ENCODE data around the gene BEND7. TPM values are rescaled to one million over a fixed set of nuclear protein-coding genes. Genes with fewer than 3 reads are reported as not detected.

BEND7 gene
- total RNA-seq, 4 donors from 2014 or later: 4.7 to 13.4 (median 6.5) TPM

DNA sequence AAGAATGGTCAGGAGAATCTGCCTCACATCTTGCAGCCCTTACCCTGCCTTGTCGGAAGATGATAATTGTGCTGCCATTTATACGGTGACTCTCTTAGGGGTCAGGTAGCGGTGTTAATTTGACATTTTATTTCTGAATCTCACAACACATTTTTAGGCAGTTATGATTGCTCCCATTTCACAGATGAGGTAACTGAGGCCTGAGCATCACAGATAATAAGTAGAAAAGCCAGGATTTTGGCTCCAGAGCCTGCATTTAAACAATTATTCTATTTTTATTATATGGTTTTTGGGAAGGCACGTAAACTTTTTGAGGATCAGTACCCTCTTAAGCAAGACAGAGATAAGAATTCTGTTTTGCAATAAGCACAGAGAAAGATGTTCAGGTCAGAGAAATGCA, 103.4 kb downstream of the BEND7 start:
- TF ChIP-seq POLR2A (IDR thresholded peaks at IDR 0.05) (no peak), EP300 (IDR thresholded peaks at IDR 0.05) (no peak), POLR2AphosphoS5 (IDR thresholded peaks at IDR 0.05) (no peak)
- TF ChIP-seq, protein P1, sequence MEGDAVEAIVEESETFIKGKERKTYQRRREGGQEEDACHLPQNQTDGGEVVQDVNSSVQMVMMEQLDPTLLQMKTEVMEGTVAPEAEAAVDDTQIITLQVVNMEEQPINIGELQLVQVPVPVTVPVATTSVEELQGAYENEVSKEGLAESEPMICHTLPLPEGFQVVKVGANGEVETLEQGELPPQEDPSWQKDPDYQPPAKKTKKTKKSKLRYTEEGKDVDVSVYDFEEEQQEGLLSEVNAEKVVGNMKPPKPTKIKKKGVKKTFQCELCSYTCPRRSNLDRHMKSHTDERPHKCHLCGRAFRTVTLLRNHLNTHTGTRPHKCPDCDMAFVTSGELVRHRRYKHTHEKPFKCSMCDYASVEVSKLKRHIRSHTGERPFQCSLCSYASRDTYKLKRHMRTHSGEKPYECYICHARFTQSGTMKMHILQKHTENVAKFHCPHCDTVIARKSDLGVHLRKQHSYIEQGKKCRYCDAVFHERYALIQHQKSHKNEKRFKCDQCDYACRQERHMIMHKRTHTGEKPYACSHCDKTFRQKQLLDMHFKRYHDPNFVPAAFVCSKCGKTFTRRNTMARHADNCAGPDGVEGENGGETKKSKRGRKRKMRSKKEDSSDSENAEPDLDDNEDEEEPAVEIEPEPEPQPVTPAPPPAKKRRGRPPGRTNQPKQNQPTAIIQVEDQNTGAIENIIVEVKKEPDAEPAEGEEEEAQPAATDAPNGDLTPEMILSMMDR (IDR thresholded peaks at IDR 0.05): no peak
- Histone ChIP-seq H3K9me3 (no peaks in the 10 kb centered on the region), H3K27me3 (no peaks in the 10 kb centered on the region), H3K27ac (no peak overlapping the region), H3K4me3 (no peak overlapping the region), H3K4me1 (no peaks in the 10 kb centered on the region), H3K36me3 (no peaks in the 10 kb centered on the region)
- no peak for DNase-seq (ENCODE audit: low spot score in 2 of 2)
- WGBS: 59% methylated on average over 4 of the region's 4 CpGs

DNA sequence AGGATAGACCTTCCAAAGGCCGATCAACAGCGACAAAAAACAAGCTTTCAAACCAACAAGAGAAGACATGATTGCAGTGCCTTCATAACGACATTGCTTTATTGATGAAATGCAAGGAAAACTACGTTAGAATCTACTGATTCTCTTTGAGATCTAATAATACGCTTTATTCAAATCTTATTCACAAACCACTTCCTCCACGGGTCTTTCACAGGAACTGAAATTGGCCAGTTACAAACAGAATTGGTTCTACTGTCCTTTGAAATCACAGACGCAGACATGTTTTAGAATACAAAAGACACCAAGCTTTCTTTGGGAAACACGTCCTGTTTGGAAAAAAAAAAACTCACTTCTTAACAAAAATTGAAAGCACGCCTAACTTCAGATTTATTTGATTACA, 106.0 kb downstream of the BEND7 start:
- Histone ChIP-seq H3K9me3 (no peaks in the 10 kb centered on the region), H3K27me3 (no peaks in the 10 kb centered on the region), H3K4me1 (no peaks in the 10 kb centered on the region), H3K36me3 (no peaks in the 10 kb centered on the region), H3K4me3 (no peak overlapping the region), H3K27ac (no peak overlapping the region)
- 59% methylated on average over 9 of the region's 9 CpGs for WGBS
- DNase-seq (ENCODE audit: low spot score in 2 of 2): no peak
- TF ChIP-seq POLR2AphosphoS5 (IDR thresholded peaks at IDR 0.05) (no peak), POLR2A (IDR thresholded peaks at IDR 0.05) (no peak), EP300 (IDR thresholded peaks at IDR 0.05) (no peak)
- TF ChIP-seq, protein P1 (IDR thresholded peaks at IDR 0.05): no peak

DNA sequence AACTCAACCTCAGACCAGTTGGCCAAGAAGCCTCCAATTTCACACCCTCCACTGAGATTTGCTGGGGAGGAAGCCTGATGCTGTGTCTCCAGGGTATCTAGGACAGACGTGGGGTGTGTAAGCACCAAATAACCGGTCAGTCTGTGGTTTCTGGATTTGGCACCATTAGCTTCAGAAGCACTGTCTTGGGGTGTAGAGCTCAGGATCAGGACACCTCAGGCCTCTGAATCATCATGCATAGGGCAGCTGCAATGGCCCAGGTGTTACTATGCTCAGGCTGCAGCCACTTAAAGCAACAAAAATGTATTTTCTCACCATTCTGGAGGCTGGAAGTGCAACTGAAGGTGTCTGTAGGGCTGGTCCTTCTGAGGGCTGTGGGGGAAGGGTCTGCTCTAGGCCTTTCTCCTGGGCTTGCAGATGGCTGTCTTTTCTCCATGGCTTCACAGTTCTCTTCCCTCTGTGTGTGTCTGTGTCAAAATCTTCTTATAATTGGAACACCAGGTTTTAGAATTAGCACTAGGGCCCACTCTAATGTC, 107.4 kb downstream of the BEND7 start:
- no peak for TF ChIP-seq EP300 (IDR thresholded peaks at IDR 0.05)
- TF ChIP-seq POLR2AphosphoS5 (IDR thresholded peaks at IDR 0.05): no peak
- no peaks in the 10 kb centered on the region for H3K27me3 ChIP-seq
- H3K4me1 ChIP-seq: no peaks in the 10 kb centered on the region
- H3K36me3 ChIP-seq: no peaks in the 10 kb centered on the region
- no peak overlapping the region for H3K4me3 ChIP-seq
- WGBS: 56% methylated on average over 2 of the region's 2 CpGs
- DNase-seq (ENCODE audit: low spot score in 2 of 2): no peak
- no peak overlapping the region for H3K27ac ChIP-seq
- H3K9me3 ChIP-seq: no peaks in the 10 kb centered on the region

DNA sequence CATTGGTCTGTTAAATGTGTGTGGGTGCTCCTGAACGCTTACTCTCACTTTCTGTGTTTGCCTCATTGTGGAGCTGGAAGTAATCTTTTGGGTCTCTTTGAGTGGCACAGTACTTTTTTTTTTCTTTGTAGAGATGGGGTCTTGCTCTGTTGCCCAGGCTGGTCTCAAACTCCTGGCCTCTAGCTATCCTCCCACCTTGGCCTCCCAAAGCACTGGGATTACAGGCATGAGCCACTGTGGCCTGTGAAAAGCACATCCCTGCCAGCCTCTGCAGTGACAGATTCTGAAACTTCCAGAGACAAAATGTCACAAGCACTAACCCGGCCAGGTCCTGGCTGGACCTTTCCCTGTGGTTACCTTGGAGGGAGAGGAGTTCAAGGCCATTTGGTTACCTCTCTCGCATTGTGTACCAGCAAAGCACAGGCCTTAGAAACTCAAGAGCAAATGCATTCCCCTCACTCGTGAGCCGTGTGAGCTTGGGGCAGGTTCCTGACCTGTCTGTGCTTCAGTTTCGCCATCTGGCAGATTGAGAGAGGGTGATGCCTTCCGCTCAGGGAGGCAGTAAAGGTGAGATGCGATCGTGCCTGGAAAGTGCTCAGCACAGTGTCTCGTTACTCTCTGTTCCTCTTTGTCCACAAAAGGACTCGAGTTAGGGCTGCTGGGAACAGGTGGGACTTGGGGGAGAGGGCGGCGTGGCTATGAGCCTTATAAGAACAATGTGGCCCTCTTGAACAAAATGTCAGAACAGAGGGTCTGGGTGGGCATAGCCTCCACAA, 108.1 kb downstream of the BEND7 start:
- no peaks in the 10 kb centered on the region for H3K9me3 ChIP-seq
- no peaks in the 10 kb centered on the region for H3K4me1 ChIP-seq
- H3K27ac ChIP-seq: no peak overlapping the region
- WGBS: 88% methylated on average over 10 of the region's 13 CpGs
- TF ChIP-seq, protein P1 (IDR thresholded peaks at IDR 0.05): no peak
- TF ChIP-seq POLR2AphosphoS5 (IDR thresholded peaks at IDR 0.05) (no peak), POLR2A (IDR thresholded peaks at IDR 0.05) (no peak), EP300 (IDR thresholded peaks at IDR 0.05) (no peak)
- H3K4me3 ChIP-seq: no peak overlapping the region
- H3K36me3 ChIP-seq: no peaks in the 10 kb centered on the region
- DNase-seq (ENCODE audit: low spot score in 2 of 2): peak in 1 of 2 donors; percentile 23
- no peaks in the 10 kb centered on the region for H3K27me3 ChIP-seq

DNA sequence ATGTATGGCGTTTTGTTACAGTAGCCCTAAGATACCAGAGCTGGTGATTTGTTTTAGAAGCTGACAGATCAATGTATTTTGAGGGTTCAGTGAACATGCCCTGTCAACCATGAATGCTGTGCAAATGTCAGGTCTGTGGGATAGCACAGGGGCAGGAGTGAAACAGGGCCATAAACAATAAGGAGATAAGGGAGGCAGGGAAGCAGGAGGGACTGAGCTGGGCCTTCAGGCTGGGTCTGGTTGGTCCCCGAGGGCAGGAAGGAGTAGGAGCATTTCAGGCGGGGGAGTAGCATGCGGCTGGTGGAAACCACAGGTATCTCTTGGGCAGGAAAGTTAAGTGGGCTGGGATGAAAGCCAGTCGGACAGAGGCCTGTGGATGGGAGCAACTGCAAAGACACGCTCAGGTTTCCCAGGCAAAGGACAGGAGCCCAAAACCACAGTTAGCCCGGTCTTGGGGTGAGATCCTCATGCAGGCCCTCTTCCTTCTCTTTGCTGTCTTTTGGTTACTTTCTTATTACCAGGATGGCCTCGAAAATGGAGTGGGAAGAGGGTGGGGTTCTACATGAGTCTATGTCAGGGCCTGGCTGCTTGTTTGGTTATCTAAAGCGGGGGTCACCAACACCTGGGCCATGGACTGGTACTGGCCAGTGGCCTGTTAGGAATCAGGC, 111.2 kb downstream of the BEND7 start:
- 84% methylated on average over 9 of the region's 9 CpGs for WGBS
- TF ChIP-seq POLR2A (IDR thresholded peaks at IDR 0.05) (no peak), POLR2AphosphoS5 (IDR thresholded peaks at IDR 0.05) (no peak), EP300 (IDR thresholded peaks at IDR 0.05) (no peak)
- TF ChIP-seq, protein P1 (IDR thresholded peaks at IDR 0.05): no peak

More for the DNA sequence above, 111.2 kb downstream of the BEND7 start:
- Histone ChIP-seq H3K27ac (no peak overlapping the region), H3K4me1 (no peaks in the 10 kb centered on the region), H3K36me3 (no peaks in the 10 kb centered on the region), H3K4me3 (no peak overlapping the region), H3K27me3 (peaks cover 3% of the 10 kb centered on the region), H3K9me3 (no peaks in the 10 kb centered on the region)
- DNase-seq (ENCODE audit: low spot score in 2 of 2): no peak
